ENCODE data around the gene GREM1.

Gene GREM1

GRCh38 chr15:32732574-32733157 is 14.9 kb downstream of the GREM1 start:
- DNase-seq = no peak

GRCh38 chr15:32733281-32733680 is 15.5 kb downstream of the GREM1 start:
- no peak for DNase-seq

DNA sequence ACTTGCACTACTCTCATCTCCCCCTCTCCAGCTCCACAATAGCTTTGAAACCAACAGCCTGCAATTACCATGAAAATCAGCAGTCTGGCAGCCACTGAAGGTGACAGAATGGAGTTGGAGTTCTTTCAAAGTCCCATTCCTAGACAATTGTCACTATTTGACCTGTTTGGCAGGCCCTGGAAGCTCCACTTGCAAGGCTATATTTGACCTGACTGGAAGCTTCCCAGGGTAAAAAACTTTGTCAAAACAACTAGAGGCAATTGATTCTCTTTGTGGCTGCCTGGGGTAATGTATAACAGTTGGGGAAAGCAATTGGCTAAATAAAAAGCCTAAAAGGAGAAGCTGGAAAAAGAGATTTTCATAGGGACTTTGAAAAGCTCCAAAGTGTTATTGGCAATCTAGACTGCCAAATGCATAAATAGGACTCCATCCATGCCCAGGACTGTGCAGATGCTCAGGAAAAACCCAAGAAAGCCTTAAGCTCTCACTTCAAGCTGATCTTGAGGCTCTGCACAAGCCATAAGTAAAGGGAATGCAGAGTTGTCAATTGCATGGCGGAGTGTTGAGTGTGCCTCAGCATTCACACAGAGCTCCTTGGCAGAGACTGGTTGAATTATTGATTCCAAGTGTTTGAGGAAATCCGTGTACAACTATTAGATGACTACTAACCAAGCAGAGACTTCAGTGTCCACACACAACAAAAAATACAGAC is 18.3 kb downstream of the GREM1 start:
- DNase-seq = no peak

GRCh38 chr15:32736701-32737061 is 18.9 kb downstream of the GREM1 start:
- no peak for DNase-seq

GRCh38 chr15:32737304-32737703 is 19.5 kb downstream of the GREM1 start:
- DNase-seq = no peak

GRCh38 chr15:32738666-32739065 is 20.9 kb downstream of the GREM1 start:
- DNase-seq = no peak

DNA sequence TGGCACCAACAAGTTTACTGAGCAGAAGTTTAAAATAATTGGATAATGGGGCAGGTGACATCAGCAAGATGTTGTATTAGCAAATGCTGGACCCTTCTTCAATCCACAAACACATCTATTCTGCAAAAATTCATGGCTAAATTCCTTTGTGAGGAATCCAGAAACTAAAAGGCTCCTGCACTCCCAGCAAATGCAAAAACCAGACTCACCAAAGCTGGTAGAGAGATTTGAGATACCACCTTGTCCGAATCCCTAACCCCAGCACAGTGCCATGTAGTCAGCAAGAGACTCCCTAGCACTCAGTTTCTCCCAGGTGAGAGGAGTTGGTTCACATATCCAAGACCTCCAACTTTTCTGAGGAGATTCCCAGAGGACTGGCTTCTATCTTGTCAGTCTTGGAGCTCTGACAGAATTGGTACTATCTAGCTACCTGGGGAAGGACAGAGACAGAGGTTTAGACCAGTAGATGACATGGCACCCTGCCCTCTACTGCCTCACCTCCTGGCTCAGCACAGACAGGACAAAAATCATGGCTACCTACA is 21.8 kb downstream of the GREM1 start:
- no peak for DNase-seq

GRCh38 chr15:32743411-32744140 is 25.8 kb downstream of the GREM1 start:
- no peak for DNase-seq

GRCh38 chr15:32746116-32746857 is 28.5 kb downstream of the GREM1 start:
- DNase-seq = no peak

DNA sequence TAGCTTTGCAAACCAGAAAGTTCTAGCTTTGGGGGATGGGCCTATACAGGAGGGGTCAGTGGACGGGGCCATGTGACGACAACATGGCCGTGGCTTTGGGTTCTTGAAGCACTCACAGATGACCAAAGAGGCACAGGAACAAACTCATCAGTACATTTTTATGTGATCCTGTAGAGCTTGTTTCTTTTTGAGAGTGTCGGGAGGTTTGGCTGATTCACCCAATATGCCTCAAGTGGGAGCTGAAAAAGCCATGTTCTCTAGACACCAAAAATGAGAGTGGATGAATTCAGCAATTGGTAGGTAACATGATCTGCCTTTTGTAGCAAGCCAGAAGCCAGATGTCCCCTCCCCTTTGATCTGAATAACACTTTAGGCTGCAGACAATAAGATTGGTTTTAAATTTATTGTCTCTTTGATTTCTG is 30.1 kb downstream of the GREM1 start:
- no peak for DNase-seq

DNA sequence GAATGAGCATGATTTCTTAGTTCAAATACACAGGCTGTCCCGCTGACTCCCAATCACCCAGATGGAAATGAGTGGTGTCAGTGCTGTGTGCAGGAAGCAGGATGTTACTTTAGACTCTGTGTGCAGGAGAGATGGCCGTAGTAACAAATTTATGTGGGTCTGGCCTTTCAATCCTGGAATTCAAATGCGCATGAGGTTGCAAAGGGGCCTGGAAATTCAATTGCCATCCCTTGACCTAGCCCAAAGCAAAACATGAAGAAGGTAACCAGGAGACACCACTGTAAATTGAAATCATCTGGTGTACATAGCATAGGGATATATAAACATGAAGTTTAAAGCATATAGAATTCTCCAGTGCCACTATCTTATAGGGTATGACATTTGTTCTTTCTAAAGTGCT is 33.2 kb downstream of the GREM1 start:
- no peak for DNase-seq

DNA sequence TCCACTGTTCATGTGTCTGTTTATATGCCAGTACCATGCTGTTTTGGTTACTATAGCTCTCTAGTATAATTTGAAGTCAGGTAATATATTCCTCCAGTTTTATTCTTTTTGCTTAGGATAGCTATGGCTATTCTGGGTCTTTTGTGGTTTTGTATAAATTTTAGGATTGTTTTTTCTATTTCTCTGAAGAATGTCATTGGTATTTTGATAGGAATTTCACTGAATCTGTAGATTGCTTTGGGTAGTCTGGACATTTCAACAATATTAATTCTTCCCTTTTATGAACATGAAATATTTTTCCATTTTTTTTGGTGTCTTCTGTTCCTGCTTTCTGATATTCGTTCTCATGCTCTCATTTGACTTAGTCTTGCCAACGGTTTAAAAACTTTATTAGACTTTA is 39.6 kb downstream of the GREM1 start:
- DNase-seq = no peak

- no peak for DNase-seq
These were observed 45.5 kb downstream of the GREM1 start for GRCh38 chr15:32763295-32763694.

- no peak for DNase-seq
These were observed 47.4 kb downstream of the GREM1 start for GRCh38 chr15:32765236-32765635.

GRCh38 chr15:32766101-32766500 is 48.3 kb downstream of the GREM1 start:
- DNase-seq = no peak

GRCh38 chr15:32767236-32767635 is 49.4 kb downstream of the GREM1 start:
- no peak for DNase-seq

DNA sequence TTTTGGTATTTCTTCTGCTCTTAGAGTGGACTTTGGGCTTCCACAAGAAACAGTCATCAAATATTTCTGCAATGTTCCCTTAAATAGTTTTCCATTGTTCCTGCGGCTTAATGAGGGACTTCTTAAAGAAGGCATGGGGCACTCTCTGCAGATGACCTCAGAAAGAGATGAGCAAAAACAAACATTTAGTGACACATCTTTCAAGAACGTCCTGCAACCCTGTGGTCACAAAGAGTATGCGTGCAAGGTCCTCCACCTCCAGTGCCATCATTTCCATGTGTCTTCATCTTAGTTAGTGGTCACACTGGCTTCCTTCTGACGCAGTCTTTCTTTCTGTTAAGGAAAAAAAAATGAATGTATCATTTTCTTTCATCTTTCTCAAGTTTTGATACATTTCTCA is 56.2 kb downstream of the GREM1 start:
- DNase-seq = no peak

DNA sequence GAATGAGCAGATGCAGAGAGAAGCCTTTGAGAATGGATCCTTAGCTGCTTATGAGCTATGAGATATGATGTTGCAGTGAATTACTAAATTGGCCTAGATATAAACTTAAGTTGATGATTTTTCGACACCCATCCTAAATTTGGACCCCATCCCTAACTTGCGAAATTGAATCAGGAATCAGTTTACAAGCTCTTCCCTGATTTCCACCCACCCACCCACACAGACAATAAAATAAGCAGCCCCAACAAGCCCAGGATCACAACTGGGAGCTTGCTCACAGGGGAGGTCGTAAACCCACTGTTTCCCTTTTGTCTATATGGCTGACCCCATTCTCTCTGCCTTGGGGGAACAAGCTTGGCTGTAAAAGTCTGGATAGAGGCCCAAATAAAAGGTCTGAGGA is 57.3 kb downstream of the GREM1 start:
- no peak for DNase-seq

- no peak for DNase-seq
These were observed 60.8 kb downstream of the GREM1 start for GRCh38 chr15:32778391-32779176.

GRCh38 chr15:32781781-32782180 is 64.0 kb downstream of the GREM1 start:
- no peak for DNase-seq

- DNase-seq = no peak
These were observed 66.8 kb downstream of the GREM1 start for GRCh38 chr15:32784581-32784980.

DNA sequence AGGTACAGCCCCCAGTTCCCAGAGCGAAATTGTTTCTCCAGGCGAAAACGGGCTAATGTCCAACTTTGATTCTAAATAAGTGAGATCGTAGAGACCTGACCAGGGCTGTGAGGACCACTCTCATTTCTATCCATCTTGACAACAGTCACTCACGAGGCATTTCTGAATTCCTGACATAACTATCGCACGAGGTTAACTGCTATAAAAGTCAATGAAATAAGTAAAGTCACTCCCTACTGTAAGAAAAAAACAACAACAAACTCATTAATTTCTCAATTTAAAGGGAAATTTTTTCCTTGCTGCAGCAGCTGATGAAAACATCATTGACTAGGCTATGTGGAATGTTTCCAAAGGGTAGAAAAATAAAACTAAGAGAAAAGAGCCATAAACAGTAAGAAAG is 69.1 kb downstream of the GREM1 start:
- DNase-seq = no peak
